GM10266 (cell line): Measurements from ENCODE around the gene DCAF10.
A peak's percentile ranks its signal among the peaks of the same experiment; 100 is the strongest.
"Not testable (repeated sequence)": the region's sequence is repeated elsewhere in the genome, so short reads cannot be mapped to it uniquely, and the experiment has no call there.

Experiments used
- DNase-seq: peaks from one replicate; pipeline ENCODE4 v3.0.0; 2012; ENCODE audit errors: extremely low spot score
- CTCF ChIP-seq: IDR thresholded peaks from 2 replicates; pipeline ENCODE4 v1.5.1; 2012; ENCODE audit warnings: mild to moderate bottlenecking, low read depth; ENCODE audit not compliant: control insufficient read depth, insufficient read depth; ENCODE audit errors: missing control alignments

DCAF10 gene

DNA sequence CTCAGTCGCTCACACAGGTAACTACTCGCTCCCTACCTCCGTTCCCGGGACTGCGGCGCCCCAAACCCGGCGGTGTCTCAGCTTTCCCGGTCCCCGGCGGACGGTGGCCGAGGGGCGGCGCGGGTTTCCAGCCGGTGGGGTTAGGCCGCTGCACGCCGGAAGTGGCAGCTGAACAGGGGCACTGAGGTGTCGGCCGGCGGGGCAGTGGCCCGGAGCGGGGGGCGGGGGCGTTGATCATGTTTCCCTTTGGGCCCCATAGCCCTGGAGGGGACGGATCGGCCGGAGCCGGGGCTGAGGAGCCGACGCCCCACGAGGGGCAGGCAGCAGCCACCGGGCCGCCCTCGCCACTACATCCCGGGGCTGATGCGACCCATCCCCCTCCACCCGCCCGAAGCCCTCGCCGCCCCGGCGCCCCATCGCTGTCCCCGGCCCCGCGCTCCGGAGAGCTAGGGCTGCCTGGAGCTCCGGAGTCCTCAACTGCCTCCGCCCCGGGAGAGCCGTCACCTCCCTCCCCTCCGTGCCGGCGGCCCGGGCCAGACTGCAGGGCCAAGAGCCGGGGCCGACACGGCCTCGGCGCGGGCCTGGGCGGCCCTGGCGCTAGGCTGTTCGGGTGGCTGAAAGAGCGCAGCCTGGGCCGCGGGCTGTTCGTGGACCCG lies at the start of gene DCAF10:
DCAF10 (plus strand) TSS at position 167 of the 656 bp plus-strand sequence; CDS start at position 237, 70 bp downstream.
- no peak for TF ChIP-seq CTCF

DNA sequence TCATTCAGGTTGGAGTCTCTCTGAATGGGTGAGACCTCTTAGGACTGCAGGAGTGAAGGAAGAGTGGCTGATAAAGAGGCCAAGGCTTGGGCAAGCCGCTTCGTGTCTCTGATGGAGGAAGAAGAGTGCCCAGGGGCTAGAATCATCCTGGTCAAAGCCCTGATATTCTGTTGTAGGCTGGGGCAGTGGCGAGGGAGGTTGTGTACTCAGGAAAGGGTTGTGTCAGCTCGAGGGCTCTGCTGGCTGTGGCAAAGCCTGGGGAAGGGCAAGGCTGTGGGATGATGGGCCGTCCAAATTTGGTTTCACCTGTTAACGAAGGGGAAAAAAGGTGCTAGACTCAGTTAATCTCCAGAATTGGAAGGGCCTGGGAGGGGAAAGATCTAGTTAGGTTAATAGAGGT lies 49.4 kb upstream of the DCAF10 start:
- no peak for DNase-seq
- TF ChIP-seq CTCF, result no peak

More for the DNA sequence above, at the start of gene DCAF10:
- peak; percentile 92 for DNase-seq

GRCh38 chr9:37751704-37752103 lies 48.9 kb upstream of the DCAF10 start:
- not testable (repeated sequence) for DNase-seq

- DNase-seq, result not testable (repeated sequence)
Observed at GRCh38 chr9:37752112-37752511, 48.5 kb upstream of the DCAF10 start.

DNA sequence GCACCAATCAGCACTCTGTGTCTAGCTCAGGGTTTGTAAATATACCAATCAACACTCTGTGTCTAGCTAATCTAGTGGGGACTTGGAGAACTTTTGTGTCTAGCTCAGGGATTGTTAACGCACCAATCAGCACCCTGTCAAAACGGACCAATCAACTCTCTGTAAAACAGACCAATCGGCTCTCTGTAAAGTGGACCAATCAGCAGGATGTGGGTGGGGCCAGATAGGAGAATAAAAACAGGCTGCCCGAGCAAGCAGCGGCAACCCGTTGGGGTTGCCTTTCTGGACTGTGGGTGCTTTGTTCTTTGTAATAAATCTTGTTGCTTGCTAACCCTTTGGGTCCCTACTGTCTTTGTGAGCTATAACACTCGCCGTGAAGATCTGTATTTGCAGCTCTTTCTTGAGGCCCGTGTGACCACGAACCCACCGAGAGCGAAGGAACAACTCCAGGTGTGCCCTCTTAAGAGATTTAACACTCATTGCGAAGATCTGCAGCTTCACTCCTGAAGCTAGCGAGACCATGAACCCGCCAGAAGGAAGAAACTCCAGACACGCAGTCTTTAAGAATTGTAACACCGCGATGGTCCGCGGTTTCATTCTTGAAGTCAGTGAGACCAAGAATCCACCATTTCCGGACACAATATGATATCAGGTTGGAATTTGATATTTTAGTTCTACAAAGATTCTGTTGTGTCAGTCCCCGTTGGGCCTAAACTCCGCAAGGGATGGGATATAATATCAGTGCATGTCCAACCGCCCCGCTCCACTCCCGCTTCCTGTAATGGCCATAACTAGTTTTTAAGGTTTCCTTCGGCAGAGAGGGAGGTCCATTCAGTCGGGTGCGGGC lies 47.7 kb upstream of the DCAF10 start:
- no peak for TF ChIP-seq CTCF
- no peak for DNase-seq

DNA sequence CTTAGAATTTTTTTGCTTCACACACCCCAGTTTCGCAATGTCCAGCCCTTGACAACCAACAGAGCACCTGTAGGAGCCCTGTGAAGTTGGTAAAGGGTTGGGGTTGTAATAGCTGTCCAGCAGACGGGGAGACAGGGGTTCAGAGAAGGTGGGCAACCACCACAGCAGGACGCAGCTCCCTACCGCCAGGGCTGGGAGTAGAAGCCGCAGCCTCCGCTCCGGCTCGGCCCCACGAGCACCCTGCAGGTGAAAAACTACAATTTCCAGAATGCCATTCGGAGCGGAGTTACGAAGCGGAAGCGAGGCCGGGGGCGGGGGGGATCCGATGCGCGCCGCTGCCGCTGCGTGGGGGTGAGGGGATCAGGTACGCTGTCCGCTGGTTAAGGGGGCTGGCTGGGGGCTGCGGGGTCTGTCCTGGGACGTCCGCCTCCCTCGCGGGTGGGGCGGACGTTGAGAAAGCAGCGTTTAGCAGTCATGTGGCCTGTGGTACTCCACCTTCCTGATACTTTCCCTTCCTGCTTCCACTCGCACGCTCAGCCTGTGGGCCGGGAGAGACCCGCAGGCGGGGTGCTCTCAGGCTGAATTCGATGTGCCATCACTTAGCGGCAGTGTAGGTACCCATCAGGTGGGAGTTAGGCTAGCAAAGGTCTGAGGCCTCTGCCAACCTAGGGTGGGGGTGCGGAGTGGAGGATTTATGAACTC lies 47.0 kb upstream of the DCAF10 start, which contains the start of gene TRMT10B:
TRMT10B (plus strand) TSS at position 317 of the 702 bp plus-strand sequence. CDS start 8,127 bp downstream, outside the sequence.
- TF ChIP-seq CTCF, result no peak

GRCh38 chr9:37758747-37759146 lies 41.9 kb upstream of the DCAF10 start:
- DNase-seq, result no peak
- TF ChIP-seq CTCF, result no peak

More for the DNA sequence above, 47.0 kb upstream of the DCAF10 start, which contains the start of gene TRMT10B:
- DNase-seq, result peak; percentile 90

DNA sequence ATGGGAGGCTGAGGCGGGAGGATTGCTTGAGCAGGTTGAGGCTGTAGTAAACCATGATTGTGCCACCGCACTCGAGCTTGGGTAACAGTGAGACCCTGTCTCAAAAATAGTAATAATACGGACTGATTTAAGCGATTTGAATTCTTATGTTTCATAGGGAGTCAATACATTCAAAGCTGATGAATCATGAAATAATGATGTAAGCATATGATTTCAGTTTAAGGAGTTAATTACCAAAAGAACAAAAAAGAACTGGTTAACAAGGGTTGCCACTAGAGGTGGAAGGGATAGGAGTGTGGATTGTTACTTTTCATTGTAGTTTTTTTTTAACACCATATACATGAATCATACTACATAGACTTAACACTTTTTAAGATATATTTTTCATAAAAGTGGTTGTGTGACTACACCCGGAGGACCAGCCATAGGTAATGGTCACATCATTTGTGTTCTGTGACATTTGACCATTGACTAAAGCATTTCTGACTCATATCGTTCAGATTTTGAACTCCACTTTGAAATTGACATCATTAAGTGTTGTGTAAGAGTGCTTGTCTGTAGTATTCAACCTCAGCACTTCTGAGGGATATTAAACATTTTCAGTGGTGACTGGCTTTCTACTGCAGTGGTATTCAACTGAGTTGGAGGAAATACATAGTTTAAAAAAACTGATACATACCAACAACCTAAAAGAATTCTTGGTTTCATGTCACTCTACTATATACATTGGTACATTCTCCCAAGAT lies 40.0 kb upstream of the DCAF10 start:
- DNase-seq, result no peak
- no peak for TF ChIP-seq CTCF
